ENCODE results near the gene DNAJB1.

Gene DNAJB1

GRCh38 chr19:14563989-14564651, 45.9 kb upstream of the DNAJB1 start:
- CTCF ChIA-PET, result no interaction called here
- H3K4me3 ChIP-seq (ENCODE audit: low read depth, low read length), result no peak overlapping the region
- DNase-seq (ENCODE audit: low read depth, low spot score), result no peak
- TF ChIP-seq, protein P1, sequence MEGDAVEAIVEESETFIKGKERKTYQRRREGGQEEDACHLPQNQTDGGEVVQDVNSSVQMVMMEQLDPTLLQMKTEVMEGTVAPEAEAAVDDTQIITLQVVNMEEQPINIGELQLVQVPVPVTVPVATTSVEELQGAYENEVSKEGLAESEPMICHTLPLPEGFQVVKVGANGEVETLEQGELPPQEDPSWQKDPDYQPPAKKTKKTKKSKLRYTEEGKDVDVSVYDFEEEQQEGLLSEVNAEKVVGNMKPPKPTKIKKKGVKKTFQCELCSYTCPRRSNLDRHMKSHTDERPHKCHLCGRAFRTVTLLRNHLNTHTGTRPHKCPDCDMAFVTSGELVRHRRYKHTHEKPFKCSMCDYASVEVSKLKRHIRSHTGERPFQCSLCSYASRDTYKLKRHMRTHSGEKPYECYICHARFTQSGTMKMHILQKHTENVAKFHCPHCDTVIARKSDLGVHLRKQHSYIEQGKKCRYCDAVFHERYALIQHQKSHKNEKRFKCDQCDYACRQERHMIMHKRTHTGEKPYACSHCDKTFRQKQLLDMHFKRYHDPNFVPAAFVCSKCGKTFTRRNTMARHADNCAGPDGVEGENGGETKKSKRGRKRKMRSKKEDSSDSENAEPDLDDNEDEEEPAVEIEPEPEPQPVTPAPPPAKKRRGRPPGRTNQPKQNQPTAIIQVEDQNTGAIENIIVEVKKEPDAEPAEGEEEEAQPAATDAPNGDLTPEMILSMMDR (IDR thresholded peaks at IDR 0.05; ENCODE audit: insufficient read depth, low read length, missing control alignments), result no peak
- POLR2A ChIA-PET, result interaction anchor here (0.7 kb wide), 1 partner anchor 47 kb away, joined by 3 read pairs; no protein-coding TSS in a partner anchor

DNA sequence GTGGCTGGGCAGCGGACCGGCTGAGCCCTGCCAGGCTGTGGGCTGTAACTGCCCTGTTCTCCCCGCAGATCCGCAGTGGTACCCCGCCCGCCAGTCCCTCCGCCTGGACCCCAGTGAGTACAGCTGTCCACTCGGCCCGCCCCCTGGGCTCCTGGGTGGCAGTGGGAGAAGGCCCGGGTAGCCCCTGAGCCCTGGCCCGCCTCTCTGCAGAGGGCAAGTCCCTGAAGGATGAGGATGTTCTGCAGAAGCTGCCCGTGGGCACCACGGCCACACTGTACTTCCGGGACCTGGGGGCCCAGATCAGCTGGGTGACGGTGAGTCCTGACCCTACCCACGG, 45.4 kb upstream of the DNAJB1 start:
- CTCF ChIA-PET, result no interaction called here
- POLR2A ChIA-PET, result interaction anchor here (0.7 kb wide), 1 partner anchor 47 kb away, joined by 3 read pairs; no protein-coding TSS in a partner anchor
- H3K4me3 ChIP-seq (ENCODE audit: low read depth, low read length), result no peak overlapping the region
- TF ChIP-seq, protein P1 (IDR thresholded peaks at IDR 0.05; ENCODE audit: insufficient read depth, low read length, missing control alignments), result no peak
- no peak for DNase-seq (ENCODE audit: low read depth, low spot score)

- H3K4me3 ChIP-seq (ENCODE audit: low read depth, low read length), result no peak overlapping the region
- POLR2A ChIA-PET, result no interaction called here
- CTCF ChIA-PET, result interaction anchor here (1.3 to 1.8 kb wide), 3 partner anchors 9 to 13 kb away, joined by 4 to 8 read pairs (median 5); partner anchors contain the start of gene NDUFB7
- no peak for DNase-seq (ENCODE audit: low read depth, low spot score)
- TF ChIP-seq, protein P1 (IDR thresholded peaks at IDR 0.05; ENCODE audit: insufficient read depth, low read length, missing control alignments), result no peak
Observed at GRCh38 chr19:14562660-14563589, 44.7 kb upstream of the DNAJB1 start.

GRCh38 chr19:14561847-14562351, 43.7 kb upstream of the DNAJB1 start:
- no peak overlapping the region for H3K4me3 ChIP-seq (ENCODE audit: low read depth, low read length)
- CTCF ChIA-PET, result interaction anchor here (1.3 to 1.8 kb wide), 3 partner anchors 10 to 12 kb away, joined by 4 to 8 read pairs (median 5); partner anchors contain the start of gene NDUFB7
- TF ChIP-seq, protein P1 (IDR thresholded peaks at IDR 0.05; ENCODE audit: insufficient read depth, low read length, missing control alignments), result no peak
- POLR2A ChIA-PET, result no interaction called here
- no peak for DNase-seq (ENCODE audit: low read depth, low spot score)

DNA sequence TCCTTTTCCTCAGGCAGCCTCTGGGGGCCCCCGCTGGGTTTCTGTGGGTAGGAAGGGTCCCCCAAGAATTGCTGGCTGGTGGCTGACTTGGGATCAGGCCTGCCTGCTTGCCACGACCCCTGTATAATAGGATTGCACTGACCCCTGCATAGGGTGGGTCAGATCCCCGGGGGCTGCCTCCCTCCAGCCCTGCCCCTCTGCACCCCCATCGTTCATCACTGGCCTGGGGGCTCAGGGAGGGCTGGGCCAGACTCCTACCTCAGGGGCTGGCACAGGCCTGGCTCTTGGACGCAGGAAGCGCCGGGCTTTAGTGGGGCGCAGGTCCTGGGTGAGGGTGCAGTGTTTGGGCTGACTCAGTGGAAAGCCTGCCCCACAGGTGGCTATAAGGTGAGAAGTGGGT, 43.1 kb upstream of the DNAJB1 start:
- ChIA-PET POLR2A (no interaction called here), CTCF (interaction anchor here (1.7 to 1.8 kb wide), 2 partner anchors 11 kb away, joined by 4 to 8 read pairs; partner anchors contain the start of gene NDUFB7)
- DNase-seq (ENCODE audit: low read depth, low spot score), result no peak
- no peak overlapping the region for H3K4me3 ChIP-seq (ENCODE audit: low read depth, low read length)
- TF ChIP-seq, protein P1 (IDR thresholded peaks at IDR 0.05; ENCODE audit: insufficient read depth, low read length, missing control alignments), result no peak

DNA sequence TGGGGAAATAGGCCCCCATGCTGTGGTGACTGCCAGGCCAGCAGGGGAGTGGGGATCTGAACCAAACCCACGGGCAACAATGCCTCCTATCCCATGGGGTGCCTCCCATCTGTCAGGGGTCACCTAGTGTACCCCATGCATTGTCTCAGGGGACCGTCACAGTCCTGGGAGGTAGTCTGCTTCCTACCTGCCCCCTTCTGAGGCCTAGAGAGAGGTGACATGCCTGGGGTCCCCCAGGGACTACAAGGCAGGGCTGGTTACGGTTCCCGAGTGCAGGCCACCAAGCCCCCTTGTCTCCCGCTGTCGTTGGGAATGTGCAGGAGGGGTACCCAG, 42.5 kb upstream of the DNAJB1 start:
- POLR2A ChIA-PET, result no interaction called here
- CTCF ChIA-PET, result interaction anchor here (1.3 to 2.3 kb wide), 2 partner anchors 10 to 12 kb away, joined by 4 to 14 read pairs; partner anchors contain the start of gene NDUFB7
- no peak for DNase-seq (ENCODE audit: low read depth, low spot score)
- H3K4me3 ChIP-seq (ENCODE audit: low read depth, low read length), result no peak overlapping the region
- TF ChIP-seq, protein P1 (IDR thresholded peaks at IDR 0.05; ENCODE audit: insufficient read depth, low read length, missing control alignments), result no peak
